Endothelial cell of umbilical vein (primary cell): ENCODE data around the gene SYNGR1. TPM values are rescaled to one million over a fixed set of nuclear protein-coding genes. Genes with fewer than 3 reads are reported as not detected.

ENCODE experiments used
- BruUV-seq: library from RNA; stranded (reverse); fragments of 400-500 nt; replicated peaks from 2 replicates; lab custom pipeline; 2021; lab: Mats Ljungman, UMichigan
- CTCF ChIA-PET: fragments of 300-600, 350-600 bp; sonication (Branson Sonifier 250); formaldehyde crosslinking; loops from one replicate; lab custom pipeline; 2021; ENCODE audit warnings: antibody characterized with exemption, inconsistent platforms; lab: Charles Lee
- POLR2A ChIA-PET: fragments of 300-600, 350-600 bp; sonication (Branson Sonifier 250); formaldehyde crosslinking; loops from one replicate; lab custom pipeline; 2021; ENCODE audit warnings: antibody characterized with exemption, inconsistent platforms; lab: Charles Lee
- DNase-seq: peaks from one replicate; pipeline ENCODE4 v3.0.0-alpha.2; 2011; ENCODE audit warnings: low read depth, low spot score
- FAIRE-seq: peaks from 2 replicates; lab custom pipeline; 2011; peaks lifted over from hg19 to GRCh38; lab: Jason Lieb, UNC
- H2AFZ ChIP-seq: 2 replicates; pipeline ENCODE4 v1.6.0; 2012; ENCODE audit warnings: low read depth, low read length, control low read depth, inconsistent platforms
- H3K27ac ChIP-seq: 2 replicates; pipeline ENCODE4 v1.5.1; 2011; ENCODE audit warnings: low read depth, mild to moderate bottlenecking, control low read depth, low read length, moderate library complexity; ENCODE audit not compliant: insufficient read depth
- H3K27me3 ChIP-seq, 2 experiments: 2 replicates each; pipeline versions ENCODE4 v1.6.0 to v1.6.1; 2011; ENCODE audit warnings: low read length in 2 of 2, mixed read lengths in 1 of 2; ENCODE audit not compliant: control insufficient read depth in 2 of 2, insufficient read depth in 2 of 2
- H3K36me3 ChIP-seq, 2 experiments: 2 replicates in 1 of 2; 3 replicates in 1 of 2; pipeline ENCODE4 v1.5.1; 2011; ENCODE audit warnings: low read length in 2 of 2, mild to moderate bottlenecking in 1 of 2, moderate library complexity in 1 of 2; ENCODE audit not compliant: control insufficient read depth in 2 of 2, insufficient read depth in 2 of 2; ENCODE audit errors: extremely low read depth in 1 of 2
- H3K4me1 ChIP-seq: 3 replicates; pipeline ENCODE4 v1.5.1; 2011; ENCODE audit warnings: mild to moderate bottlenecking, low read length; ENCODE audit not compliant: control insufficient read depth, insufficient read depth; ENCODE audit errors: extremely low read depth
- H3K4me2 ChIP-seq: 2 replicates; pipeline ENCODE4 v1.6.1; 2011; ENCODE audit warnings: low read length, control low read depth, mixed read lengths; ENCODE audit not compliant: insufficient read depth
- H3K4me3 ChIP-seq, 3 experiments: fragments of 200-600 bp in 1 of 3; sonication (generic), shearing (Covaris generic) in 1 of 3; replicated peaks in 1 of 3; 2 replicates each; pipeline ENCODE4 v1.5.1; 2011 to 2016; ENCODE audit warnings: control low read depth in 3 of 3, low read length in 3 of 3, mild to moderate bottlenecking in 2 of 3, inconsistent platforms in 1 of 3, low read depth in 1 of 3, moderate library complexity in 1 of 3; ENCODE audit not compliant: insufficient read depth in 1 of 3
- H3K79me2 ChIP-seq: 2 replicates; pipeline ENCODE4 v1.6.0; 2012; ENCODE audit warnings: low read length, inconsistent platforms; ENCODE audit not compliant: control insufficient read depth, insufficient read depth
- H3K9ac ChIP-seq: replicated peaks from 2 replicates; pipeline ENCODE3; 2011; ENCODE audit warnings: low read length, control low read depth; ENCODE audit not compliant: insufficient read depth; ENCODE audit errors: extremely low read depth
- H3K9me1 ChIP-seq: replicated peaks from 3 replicates; pipeline ENCODE4 v1.6.0; 2011; ENCODE audit warnings: mild to moderate bottlenecking, low read length; ENCODE audit not compliant: control insufficient read depth, insufficient read depth; ENCODE audit errors: extremely low read depth
- H3K9me3 ChIP-seq: replicated peaks from 2 replicates; pipeline ENCODE4 v1.5.1; 2012; ENCODE audit warnings: low read length, inconsistent platforms; ENCODE audit not compliant: control insufficient read depth, insufficient read depth
- H4K20me1 ChIP-seq: replicated peaks from 2 replicates; pipeline ENCODE3; 2011; ENCODE audit warnings: mild to moderate bottlenecking, low read length; ENCODE audit not compliant: control insufficient read depth, insufficient read depth; ENCODE audit errors: extremely low read depth
- CTCF ChIP-seq, 2 donors: IDR thresholded peaks; 1 replicate in 1 of 2; 2 replicates in 1 of 2; pipeline ENCODE4 v1.5.1; 2011; ENCODE audit warnings: low read length in 2 of 2, mild to moderate bottlenecking in 2 of 2, moderate library complexity in 2 of 2, control low read depth in 1 of 2, inconsistent platforms in 1 of 2, low read depth in 1 of 2; ENCODE audit not compliant: insufficient read depth in 1 of 2; ENCODE audit errors: extremely low read depth in 1 of 2
- EZH2 ChIP-seq: IDR thresholded peaks from 2 replicates; pipeline ENCODE4 v1.6.1; 2012; ENCODE audit warnings: borderline replicate concordance, low read depth, mild to moderate bottlenecking, moderate library complexity, low read length, inconsistent platforms; ENCODE audit not compliant: severe bottlenecking
- FOS ChIP-seq: IDR thresholded peaks from 2 replicates; pipeline ENCODE4 v1.6.1; 2011; ENCODE audit warnings: mild to moderate bottlenecking, low read length, moderate library complexity, borderline replicate concordance; ENCODE audit not compliant: insufficient read depth
- GATA2 ChIP-seq: IDR thresholded peaks from 2 replicates; pipeline ENCODE4 v1.7.0; 2011; ENCODE audit warnings: low read depth, mild to moderate bottlenecking, moderate library complexity, mixed read lengths, low read length; ENCODE audit not compliant: insufficient read length, insufficient read depth
- JUN ChIP-seq: IDR thresholded peaks from 2 replicates; pipeline ENCODE4 v1.6.1; 2011; ENCODE audit warnings: borderline replicate concordance, low read depth; ENCODE audit not compliant: insufficient read length, insufficient read depth
- MAX ChIP-seq: IDR thresholded peaks from 2 replicates; pipeline ENCODE4 v1.6.1; 2011; ENCODE audit not compliant: insufficient read depth, insufficient read length
- MYC ChIP-seq: IDR thresholded peaks from one replicate; pipeline ENCODE4 v1.6.1; 2011; ENCODE audit warnings: mild to moderate bottlenecking, low read depth, low read length
- POLR2A ChIP-seq: IDR thresholded peaks from 2 replicates; pipeline ENCODE4 v1.6.1; 2012; ENCODE audit warnings: low read depth, mild to moderate bottlenecking, control low read depth, low read length
- POLR2AphosphoS5 ChIP-seq: IDR thresholded peaks from 2 replicates; pipeline ENCODE4 v1.6.1; 2012; ENCODE audit warnings: low read depth, mild to moderate bottlenecking, control low read depth, low read length, moderate library complexity; ENCODE audit not compliant: insufficient read depth
- dilution Hi-C: fragments of 300-500 bp; cut with MboI; formaldehyde crosslinking; loops from one replicate; pipeline ENCODE4 v1.15.0; 2019; ENCODE audit warnings: low sequenced_read_pairs; ENCODE audit not compliant: extremely low pct_ligation_motif_present
- intact Hi-C: fragments of 100-400 bp; cut with micrococcal nuclease; formaldehyde crosslinking; loops from one replicate; pipeline ENCODE4 v1.10.0; 2022
- polyA plus RNA-seq, 4 experiments: library from polyadenylated mRNA; depleted of rRNA in 3 of 4; stranded (reverse) in 3 of 4; unstranded in 1 of 4; fragments of >200 nt; gene quantifications; 2 replicates each; pipeline versions ENCODE4 v1.2.1 to v1.2.3, GENCODE V29; 2011 to 2012; ENCODE audit warnings: missing spikeins in 1 of 4
- total RNA-seq: library from RNA; stranded (reverse); gene quantifications from 2 replicates; pipeline ENCODE4 v1.2.3, GENCODE V29; 2021

Gene SYNGR1
- total and polyA plus RNA-seq, 2 donors (not counting 3 experiments of a cell fraction or from before 2014, with no cell fraction given) = 3.8 to 10.2 TPM

DNA sequence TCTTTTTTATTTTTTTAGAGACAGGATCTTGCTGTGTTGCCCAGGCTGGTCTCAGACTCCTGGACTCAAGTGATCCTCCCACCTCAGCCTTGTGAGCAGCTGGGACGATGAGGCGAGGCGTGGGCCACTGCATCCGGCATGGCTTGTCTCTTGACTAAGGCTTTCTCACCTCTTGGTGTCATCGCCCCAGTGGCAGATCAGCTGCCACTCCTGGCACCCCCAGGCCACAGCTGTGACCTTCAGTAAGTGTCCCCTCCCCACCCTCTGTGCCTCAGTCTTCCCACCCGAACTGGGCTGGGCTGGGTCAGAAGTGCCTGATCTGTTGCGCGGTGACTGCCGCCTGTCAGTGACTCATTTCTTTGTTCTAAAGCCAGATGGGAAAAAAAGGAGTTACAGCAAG is 3.6 kb downstream of the SYNGR1 start:
- CTCF ChIA-PET = interaction anchor here (0.6 to 2.4 kb wide), 9 partner anchors 9 to 585 kb away, joined by 3 to 6 read pairs (median 3); no protein-coding TSS in a partner anchor

More for the DNA sequence above, 3.6 kb downstream of the SYNGR1 start:
- no peak overlapping the region for H2AFZ ChIP-seq
- H3K9me1 ChIP-seq = no peaks in the 10 kb centered on the region
- intact Hi-C loops = loop anchor here (5.0 kb wide), 1 partner anchor 44 kb away; the partner anchor contains the start of gene TAB1
- H3K4me3 ChIP-seq = no peak overlapping the region
- dilution Hi-C loops = no loop called here
- no TSS peak for BruUV-seq
- H3K9ac ChIP-seq = no peak overlapping the region
- TF ChIP-seq POLR2A (no peak), POLR2AphosphoS5 (no peak), MYC (no peak), FOS (no peak), EZH2 (no peak), MAX (no peak), JUN (no peak), CTCF (IDR thresholded peaks at IDR 0.05; ENCODE audit: extremely low read depth in 1 of 2, insufficient read depth in 1 of 2, low read depth in 1 of 2, low read length in 2 of 2) (no peak), GATA2 (no peak)
- no peak overlapping the region for H3K4me2 ChIP-seq
- H3K27me3 ChIP-seq = peaks cover 0 to 2% of the 10 kb centered on the region in 2 experiments
- no peaks in the 10 kb centered on the region for H3K9me3 ChIP-seq
- H3K79me2 ChIP-seq = no peaks in the 10 kb centered on the region
- DNase-seq (no peak), FAIRE-seq (no peak)
- POLR2A ChIA-PET = no interaction called here
- no peak overlapping the region for H3K27ac ChIP-seq
- H3K4me1 ChIP-seq = peaks cover 4% of the 10 kb centered on the region
- H3K36me3 ChIP-seq = no peaks in the 10 kb centered on the region
- H4K20me1 ChIP-seq = no peaks in the 10 kb centered on the region
